Measurements from ENCODE around the gene FAM193A.
"Not testable (repeated sequence)": the region's sequence is repeated elsewhere in the genome, so short reads cannot be mapped to it uniquely, and the experiment has no call there.

Gene FAM193A

GRCh38 chr4:2733001-2733843, 196.8 kb downstream of the FAM193A start:
- DNase-seq, result no peak

GRCh38 chr4:2733844-2734574, 197.6 kb downstream of the FAM193A start:
- no peak for DNase-seq

- no peak for DNase-seq
Observed at GRCh38 chr4:2734612-2735011, 198.2 kb downstream of the FAM193A start.

- DNase-seq, result no peak
Observed at GRCh38 chr4:2735869-2736268, 199.4 kb downstream of the FAM193A start.

GRCh38 chr4:2738296-2738695, 201.8 kb downstream of the FAM193A start:
- DNase-seq, result not testable (repeated sequence)

GRCh38 chr4:2741626-2742025, 205.2 kb downstream of the FAM193A start:
- peak; percentile 59 for DNase-seq

GRCh38 chr4:2742081-2742822, 205.8 kb downstream of the FAM193A start:
- no peak for DNase-seq

- DNase-seq, result no peak
Observed at GRCh38 chr4:2742823-2743517, 206.5 kb downstream of the FAM193A start.

GRCh38 chr4:2743518-2744445, 207.3 kb downstream of the FAM193A start:
- DNase-seq, result no peak

- DNase-seq, result no peak
Observed at GRCh38 chr4:2744576-2745270, 208.3 kb downstream of the FAM193A start.

- no peak for DNase-seq
Observed at GRCh38 chr4:2745516-2745915, 209.1 kb downstream of the FAM193A start.

GRCh38 chr4:2745981-2746806, 209.7 kb downstream of the FAM193A start:
- DNase-seq, result peak; percentile 72

- DNase-seq, result no peak
Observed at GRCh38 chr4:2746891-2747695, 210.6 kb downstream of the FAM193A start.

GRCh38 chr4:2750719-2751605, 214.5 kb downstream of the FAM193A start:
- no peak for DNase-seq

- DNase-seq, result no peak
Observed at GRCh38 chr4:2753436-2753835, 217.0 kb downstream of the FAM193A start.

GRCh38 chr4:2754848-2755819, 218.7 kb downstream of the FAM193A start:
- DNase-seq, result no peak
